Measurements from ENCODE around the gene LGI4.

Gene LGI4

DNA sequence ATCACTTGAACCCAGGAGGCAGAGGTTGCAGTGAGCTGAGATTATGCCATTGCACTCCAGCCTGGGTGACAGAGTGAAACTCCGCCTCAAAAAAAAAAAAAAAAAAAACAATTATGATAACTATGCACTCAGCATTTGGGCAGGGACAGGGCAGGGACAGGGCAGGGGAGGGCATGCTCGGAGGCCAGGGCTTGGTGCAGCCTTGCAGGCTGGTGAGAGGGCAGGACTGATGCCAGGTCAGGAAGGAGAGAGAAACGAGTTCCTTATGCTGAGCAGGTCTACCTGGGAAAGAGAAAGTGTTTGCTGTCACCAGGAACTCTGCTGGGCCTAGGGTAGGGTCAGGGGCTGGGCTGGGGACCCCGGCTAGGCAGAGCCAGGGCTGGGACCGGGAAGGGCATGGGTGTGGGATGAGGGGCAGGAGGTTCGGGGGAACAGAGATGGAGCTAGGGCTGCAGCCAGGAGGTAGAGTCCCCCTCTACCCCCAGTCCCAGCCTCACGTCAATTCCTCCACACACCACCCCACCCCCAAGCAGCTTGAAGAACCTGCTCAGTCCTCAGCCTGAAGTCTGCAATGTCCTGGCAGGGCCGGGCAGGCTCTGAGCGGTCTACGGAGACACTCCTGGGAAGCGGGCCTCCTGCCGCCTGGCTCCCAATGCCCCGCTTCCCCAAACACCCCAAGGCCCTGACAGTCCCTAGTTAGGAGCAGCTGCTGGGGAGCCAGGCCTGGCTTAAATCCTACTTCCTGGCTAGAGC lies 16.4 kb downstream of the LGI4 start:
- H3K27ac ChIP-seq: peak overlapping the region; percentile 32
- TF ChIP-seq, protein P1, sequence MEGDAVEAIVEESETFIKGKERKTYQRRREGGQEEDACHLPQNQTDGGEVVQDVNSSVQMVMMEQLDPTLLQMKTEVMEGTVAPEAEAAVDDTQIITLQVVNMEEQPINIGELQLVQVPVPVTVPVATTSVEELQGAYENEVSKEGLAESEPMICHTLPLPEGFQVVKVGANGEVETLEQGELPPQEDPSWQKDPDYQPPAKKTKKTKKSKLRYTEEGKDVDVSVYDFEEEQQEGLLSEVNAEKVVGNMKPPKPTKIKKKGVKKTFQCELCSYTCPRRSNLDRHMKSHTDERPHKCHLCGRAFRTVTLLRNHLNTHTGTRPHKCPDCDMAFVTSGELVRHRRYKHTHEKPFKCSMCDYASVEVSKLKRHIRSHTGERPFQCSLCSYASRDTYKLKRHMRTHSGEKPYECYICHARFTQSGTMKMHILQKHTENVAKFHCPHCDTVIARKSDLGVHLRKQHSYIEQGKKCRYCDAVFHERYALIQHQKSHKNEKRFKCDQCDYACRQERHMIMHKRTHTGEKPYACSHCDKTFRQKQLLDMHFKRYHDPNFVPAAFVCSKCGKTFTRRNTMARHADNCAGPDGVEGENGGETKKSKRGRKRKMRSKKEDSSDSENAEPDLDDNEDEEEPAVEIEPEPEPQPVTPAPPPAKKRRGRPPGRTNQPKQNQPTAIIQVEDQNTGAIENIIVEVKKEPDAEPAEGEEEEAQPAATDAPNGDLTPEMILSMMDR (conservative IDR thresholded peaks at IDR 0.05): no peak

DNA sequence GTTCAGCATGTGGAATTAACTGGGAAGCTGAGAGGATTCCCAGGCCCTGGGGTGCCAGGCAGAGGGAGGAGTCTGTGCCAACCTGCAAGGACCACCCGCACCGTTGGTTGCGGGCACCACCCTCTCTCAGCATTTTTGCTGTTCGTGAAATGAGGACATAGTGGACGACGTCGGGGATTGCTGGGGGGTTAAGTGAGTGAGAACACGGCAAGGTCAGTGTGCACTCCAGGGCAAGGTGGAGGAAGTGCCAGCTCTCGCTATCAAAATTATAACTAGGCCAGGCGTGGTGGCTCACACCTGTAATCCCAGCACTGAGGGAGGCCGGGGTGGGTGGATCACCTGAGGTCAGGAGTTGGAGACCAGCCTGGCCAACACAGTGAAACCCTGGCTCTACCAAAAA lies 17.1 kb downstream of the LGI4 start:
- H3K27ac ChIP-seq: peak overlapping the region; percentile 32
- TF ChIP-seq, protein P1 (conservative IDR thresholded peaks at IDR 0.05): no peak

DNA sequence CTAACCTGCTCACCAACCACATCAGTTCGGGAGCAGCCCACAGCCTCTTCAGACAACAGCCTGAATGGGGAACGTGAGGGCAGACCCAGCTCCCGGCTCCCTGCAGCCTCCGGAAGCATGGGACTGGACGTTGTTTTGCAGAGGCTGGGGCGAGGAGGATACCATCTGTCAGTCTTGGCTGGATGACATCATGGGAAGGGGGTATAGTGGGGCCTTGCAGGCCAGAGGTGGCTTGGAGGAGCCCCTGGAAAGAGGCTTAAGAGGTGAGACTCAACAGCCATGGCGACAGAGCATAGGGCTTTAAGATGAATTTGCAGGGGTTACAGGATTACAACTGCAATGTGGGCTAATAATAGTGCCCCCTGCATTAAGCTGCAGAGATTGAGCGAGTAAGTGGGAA lies 17.7 kb downstream of the LGI4 start:
- peak overlapping the region; percentile 76 for H3K27ac ChIP-seq
- TF ChIP-seq, protein P1 (conservative IDR thresholded peaks at IDR 0.05): no peak

DNA sequence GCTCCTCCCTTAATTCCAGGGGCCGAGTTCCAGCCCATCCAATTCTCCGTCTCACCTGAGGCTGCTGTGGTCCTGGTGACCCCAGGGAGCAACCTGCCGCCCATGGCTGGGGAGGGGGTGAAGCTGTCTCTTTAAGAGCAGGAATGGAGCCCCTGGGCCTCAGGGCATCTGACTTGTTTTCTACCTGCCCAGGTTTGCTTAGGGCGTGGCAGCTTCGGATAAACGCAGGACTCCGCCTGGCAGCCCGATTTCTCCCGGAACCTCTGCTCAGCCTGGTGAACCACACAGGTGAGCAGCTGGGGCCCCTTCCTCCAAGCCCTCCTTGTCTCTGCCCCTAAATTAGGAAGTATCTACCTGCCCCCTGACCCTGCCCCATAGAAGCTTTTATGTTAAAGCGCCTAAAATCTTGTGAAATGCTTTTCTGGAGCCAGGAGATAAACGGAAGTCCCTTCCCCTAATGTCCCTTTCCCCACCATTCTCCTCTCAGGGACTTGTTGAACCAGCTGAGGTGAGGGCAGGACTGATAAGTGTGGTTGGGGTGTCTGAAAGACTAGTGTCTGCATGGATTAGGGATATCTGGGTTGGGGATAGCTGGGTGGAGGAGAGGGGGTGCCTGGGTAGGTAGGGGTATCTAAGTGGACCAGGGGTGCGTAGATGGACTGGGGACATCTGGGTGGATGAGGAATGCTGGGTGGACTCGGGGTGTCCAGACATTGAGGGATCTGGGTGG lies 18.6 kb downstream of the LGI4 start:
- H3K27ac ChIP-seq: peak overlapping the region; percentile 76
- TF ChIP-seq, protein P1 (conservative IDR thresholded peaks at IDR 0.05): no peak

DNA sequence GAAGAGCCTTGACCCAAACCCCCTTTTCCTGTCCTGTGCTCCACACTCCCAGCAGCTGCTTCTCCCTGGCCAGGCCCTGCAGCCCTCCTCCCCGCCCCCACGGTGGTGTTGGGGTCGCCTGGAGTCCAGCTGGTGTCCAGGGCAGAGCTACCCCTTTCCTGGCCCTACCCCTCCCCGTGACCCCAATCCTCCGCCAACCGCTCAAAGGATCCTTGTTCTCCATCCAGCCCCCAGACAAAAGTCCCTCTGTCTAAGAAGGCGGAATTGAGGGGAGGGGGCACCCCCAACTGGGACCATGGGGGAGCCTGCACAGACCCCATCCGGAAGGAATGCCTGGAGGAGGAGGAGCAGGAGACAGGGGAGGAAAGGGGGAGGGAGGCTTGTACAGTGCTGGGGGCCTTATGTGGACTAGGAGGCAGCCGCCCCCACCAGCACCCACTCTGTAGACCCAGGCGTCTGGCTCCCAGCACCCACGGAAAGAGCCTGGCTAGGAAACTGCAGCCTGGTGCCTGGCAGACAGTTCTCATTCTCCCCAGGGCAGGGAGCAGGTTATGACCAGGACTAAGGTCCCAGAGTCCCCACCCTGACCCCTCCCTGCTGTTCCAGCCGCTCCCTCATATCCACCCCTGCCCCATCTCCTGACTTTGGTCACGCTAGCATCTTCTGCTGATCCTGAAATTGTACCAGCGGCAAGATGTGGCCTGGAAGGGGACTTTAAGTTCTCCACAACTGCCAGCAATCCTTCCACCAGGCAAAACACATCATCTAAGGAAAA lies 19.5 kb downstream of the LGI4 start, which contains the start of gene FXYD3:
FXYD3 (plus strand) TSS at position 647 of the 775 bp plus-strand sequence. CDS start 3,554 bp downstream, outside the sequence.
- H3K27ac ChIP-seq: peak within 1 kb of the TSS; percentile 76
- TF ChIP-seq, protein P1 (conservative IDR thresholded peaks at IDR 0.05): no peak

DNA sequence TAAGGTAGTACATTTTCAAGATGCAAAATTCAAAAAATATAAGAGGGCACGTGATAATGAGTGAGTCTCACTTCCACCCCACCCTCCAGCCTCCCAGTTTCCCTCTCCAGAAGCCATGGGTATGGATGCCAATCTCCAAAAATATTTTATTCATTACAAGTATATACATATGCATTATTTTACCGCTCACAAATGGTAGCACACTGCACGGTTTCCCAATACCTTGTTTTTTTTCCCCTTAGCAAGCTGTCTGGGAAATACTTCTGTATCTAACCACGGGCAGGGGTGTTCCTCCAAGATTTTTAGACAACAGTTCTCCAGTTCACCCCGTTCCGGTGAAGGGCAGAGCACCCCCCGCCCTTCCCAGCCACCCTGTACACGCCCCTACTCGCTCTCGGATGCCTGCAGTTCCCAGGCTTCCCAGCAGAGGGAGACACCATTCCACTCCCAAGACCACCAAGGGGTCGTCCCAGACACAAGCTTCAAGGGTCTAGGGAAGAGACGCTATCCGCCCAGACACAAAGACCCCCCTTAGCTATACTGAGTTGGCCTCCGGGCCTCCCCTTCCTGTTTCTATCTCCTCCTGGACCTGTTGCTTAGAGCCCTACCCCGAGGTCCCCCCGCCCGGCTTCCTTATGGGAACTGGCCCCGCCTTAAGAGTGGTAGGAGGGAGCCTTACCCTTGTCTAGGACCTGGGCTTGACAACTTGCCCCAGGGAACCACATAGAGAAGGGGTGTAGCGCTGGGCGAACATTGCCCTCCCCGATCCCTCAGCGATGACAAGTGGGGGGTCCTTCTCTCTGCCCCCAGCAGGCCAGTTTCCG lies 20.3 kb downstream of the LGI4 start:
- peak overlapping the region; percentile 76; the same call in 1 of the 2 replicates for H3K27ac ChIP-seq
- TF ChIP-seq, protein P1 (conservative IDR thresholded peaks at IDR 0.05): peak; percentile 98
